Naive thymus-derived CD8-positive, alpha-beta T cell (primary cell): Measurements from ENCODE around the gene PDILT. TPM values are rescaled to one million over a fixed set of nuclear protein-coding genes. Genes with fewer than 3 reads are reported as not detected.

Experiments
- ATAC-seq, 2 donors: fragments of 150-1000 bp; cut with Tn5 transposase in 1 of 2; sonication (Bioruptor Pico), chemical (Tn5 transposase) in 1 of 2; 1 replicate in 1 of 2; 2 replicates in 1 of 2; pipeline ENCODE4 v1.10.0; 2021; ENCODE audit warnings: mild to moderate bottlenecking in 2 of 2, moderate library complexity in 2 of 2
- POLR2A ChIA-PET: fragments of 350-600 bp; sonication (Branson Sonifier 250); formaldehyde crosslinking; loops from one replicate; lab custom pipeline; 2021; ENCODE audit warnings: antibody characterized with exemption; lab: Charles Lee
- DNase-seq, 10 donors: peaks; one replicate each; pipeline versions ENCODE4 v3.0.0 to v3.0.0-alpha.2; 2020 to 2022
- H3K27ac Mint-ChIP-seq, 10 donors: one replicate each; pipeline ENCODE4 v1.8.0; 2020 to 2022; ENCODE audit warnings: mild to moderate bottlenecking in 10 of 10, mixed read lengths in 10 of 10, moderate library complexity in 4 of 10, inconsistent platforms in 1 of 10
- H3K27me3 Mint-ChIP-seq, 5 donors: one replicate each; pipeline ENCODE4 v1.8.0; 2021 to 2022; ENCODE audit warnings: mixed read lengths in 5 of 5
- H3K36me3 Mint-ChIP-seq, 3 donors: one replicate each; pipeline ENCODE4 v1.8.0; 2020 to 2022; ENCODE audit warnings: mixed read lengths in 3 of 3, mild to moderate bottlenecking in 2 of 3, inconsistent platforms in 1 of 3
- H3K4me1 Mint-ChIP-seq, 4 donors: one replicate each; pipeline ENCODE4 v1.8.0; 2021 to 2022; ENCODE audit warnings: mixed read lengths in 4 of 4
- H3K4me3 Mint-ChIP-seq, 10 donors: one replicate each; pipeline ENCODE4 v1.8.0; 2020 to 2022; ENCODE audit warnings: mild to moderate bottlenecking in 10 of 10, mixed read lengths in 10 of 10, moderate library complexity in 6 of 10, inconsistent platforms in 1 of 10
- H3K9me3 Mint-ChIP-seq, 9 donors: one replicate each; pipeline ENCODE4 v1.8.0; 2020 to 2022; ENCODE audit warnings: mixed read lengths in 9 of 9, mild to moderate bottlenecking in 3 of 9, inconsistent platforms in 1 of 9, moderate library complexity in 1 of 9
- polyA plus RNA-seq, 3 donors: library from polyadenylated mRNA; unstranded; fragments of 300-500 nt; fragmentation: Illumina TruSeq; gene quantifications; one replicate each; pipeline ENCODE4 v1.2.3, GENCODE V29; 2021
- total RNA-seq, 8 experiments: library from RNA in 2 of 8; stranded (reverse) in 2 of 8; gene quantifications; one replicate each; pipeline ENCODE4 v1.2.3 and lab custom pipeline; 2021 to 2026

The PDILT gene
- total and polyA plus RNA-seq, 5 experiments from 2014 or later = not detected

GRCh38 chr16:20347666-20348364 is 56.7 kb downstream of the PDILT start:
- H3K27me3 Mint-ChIP-seq = peaks cover 0 to 11% (median 4%) of the 10 kb centered on the region in 5 donors
- H3K4me1 Mint-ChIP-seq = no peaks in the 10 kb centered on the region
- H3K36me3 Mint-ChIP-seq = no peaks in the 10 kb centered on the region
- H3K27ac Mint-ChIP-seq = no peak overlapping the region
- no peak for DNase-seq
- ATAC-seq = no peak
- POLR2A ChIA-PET = no interaction called here
- H3K4me3 Mint-ChIP-seq = no peak overlapping the region
- H3K9me3 Mint-ChIP-seq = no peaks in the 10 kb centered on the region

DNA sequence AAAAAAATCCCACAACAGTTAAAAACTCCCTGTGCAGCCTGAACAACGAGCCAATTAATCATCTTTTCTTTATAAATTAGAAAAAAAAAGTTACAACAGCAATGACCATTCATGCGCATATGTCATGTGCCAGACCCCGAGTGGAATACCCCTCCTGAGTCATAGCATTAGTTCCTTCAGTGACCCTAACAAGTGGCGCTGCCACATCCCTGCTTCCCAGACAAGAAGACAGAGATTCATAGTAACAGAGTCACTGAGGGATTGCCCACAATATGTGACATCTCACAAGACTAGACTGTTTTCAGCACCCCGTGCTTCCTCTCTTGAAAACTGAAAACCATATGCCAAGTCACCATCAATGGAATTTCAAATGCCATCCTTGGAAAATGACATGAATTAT is 59.9 kb downstream of the PDILT start:
- Mint-ChIP-seq H3K9me3 (peaks cover 0 to 2% (median 0%) of the 10 kb centered on the region in 9 donors), H3K4me3 (no peak overlapping the region)

GRCh38 chr16:20339744-20340143 is 64.8 kb downstream of the PDILT start:
- Mint-ChIP-seq H3K27me3 (peaks cover 0 to 8% (median 0%) of the 10 kb centered on the region in 5 donors), H3K9me3 (peaks cover 0 to 2% (median 0%) of the 10 kb centered on the region in 9 donors), H3K36me3 (no peaks in the 10 kb centered on the region), H3K4me3 (no peak overlapping the region), H3K27ac (peak overlapping the region in 1 of 10 donors; percentile 4), H3K4me1 (no peaks in the 10 kb centered on the region)
- DNase-seq (no peak), ATAC-seq (no peak)
- POLR2A ChIA-PET = no interaction called here

More for the DNA sequence above, 59.9 kb downstream of the PDILT start:
- Mint-ChIP-seq H3K4me1 (no peaks in the 10 kb centered on the region), H3K27ac (no peak overlapping the region), H3K27me3 (peaks cover 0 to 11% (median 0%) of the 10 kb centered on the region in 5 donors), H3K36me3 (no peaks in the 10 kb centered on the region)
- DNase-seq = no peak
- POLR2A ChIA-PET = no interaction called here
- ATAC-seq = no peak

GRCh38 chr16:20336955-20337354 is 67.6 kb downstream of the PDILT start:
- Mint-ChIP-seq H3K4me3 (no peak overlapping the region), H3K36me3 (no peaks in the 10 kb centered on the region), H3K9me3 (peaks cover 0 to 2% (median 0%) of the 10 kb centered on the region in 9 donors), H3K27ac (no peak overlapping the region), H3K4me1 (no peaks in the 10 kb centered on the region), H3K27me3 (peaks cover 0 to 8% (median 0%) of the 10 kb centered on the region in 5 donors)
- POLR2A ChIA-PET = no interaction called here
- DNase-seq (no peak), ATAC-seq (no peak)

DNA sequence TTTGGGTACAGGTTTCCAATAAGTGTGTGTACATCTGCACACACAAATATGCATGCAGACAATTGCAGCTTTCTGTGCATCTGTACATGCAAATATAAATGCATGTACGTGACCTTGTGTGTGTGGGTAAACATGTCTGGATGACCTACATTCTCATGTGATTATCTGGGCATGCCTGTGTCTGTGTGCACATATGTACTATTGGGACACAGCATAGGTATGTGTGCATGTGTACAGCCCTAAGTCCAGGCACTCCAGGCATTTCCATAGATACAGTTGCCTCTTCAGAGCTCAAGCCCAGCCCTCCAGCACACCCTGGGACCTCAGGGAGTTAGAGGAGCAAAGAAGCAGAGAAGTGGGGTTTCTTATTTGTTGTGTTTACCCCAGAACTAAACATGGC is 70.1 kb downstream of the PDILT start:
- H3K27ac Mint-ChIP-seq = no peak overlapping the region
- H3K36me3 Mint-ChIP-seq = no peaks in the 10 kb centered on the region
- no peak for ATAC-seq
- H3K9me3 Mint-ChIP-seq = peaks cover 0 to 10% (median 0%) of the 10 kb centered on the region in 9 donors
- H3K4me1 Mint-ChIP-seq = no peaks in the 10 kb centered on the region
- peaks cover 0 to 8% (median 2%) of the 10 kb centered on the region in 5 donors for H3K27me3 Mint-ChIP-seq
- H3K4me3 Mint-ChIP-seq = no peak overlapping the region
- DNase-seq = no peak
- POLR2A ChIA-PET = no interaction called here

DNA sequence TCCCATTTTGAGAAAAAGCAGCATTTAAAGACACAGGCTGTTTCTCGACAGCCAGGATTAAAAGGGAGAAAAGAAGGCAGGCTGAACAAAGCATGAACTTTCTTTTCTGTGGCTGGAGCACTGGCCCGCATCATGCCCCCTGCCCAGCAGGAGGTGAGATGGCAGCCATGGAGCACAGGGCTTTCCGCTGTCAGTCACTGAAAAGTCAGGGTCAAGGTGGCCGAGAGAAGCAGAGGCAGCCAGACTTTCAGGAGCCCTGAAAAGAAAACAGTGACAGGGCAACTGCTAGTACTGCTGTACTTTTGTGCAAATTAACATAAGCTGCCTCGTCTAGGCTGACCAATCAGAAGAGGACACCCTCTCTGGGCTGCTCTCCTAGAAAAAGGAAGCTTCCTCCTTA is 71.4 kb downstream of the PDILT start:
- ATAC-seq (no peak), DNase-seq (no peak)
- Mint-ChIP-seq H3K4me3 (no peak overlapping the region), H3K9me3 (peaks cover 0 to 17% (median 0%) of the 10 kb centered on the region in 9 donors), H3K36me3 (no peaks in the 10 kb centered on the region), H3K27me3 (peaks cover 0 to 6% (median 2%) of the 10 kb centered on the region in 5 donors), H3K27ac (no peak overlapping the region), H3K4me1 (no peaks in the 10 kb centered on the region)
- POLR2A ChIA-PET = no interaction called here

- Mint-ChIP-seq H3K36me3 (no peaks in the 10 kb centered on the region), H3K4me3 (no peak overlapping the region), H3K27me3 (peaks cover 0 to 4% (median 2%) of the 10 kb centered on the region in 5 donors), H3K27ac (no peak overlapping the region), H3K9me3 (peaks cover 0 to 17% (median 0%) of the 10 kb centered on the region in 9 donors), H3K4me1 (no peaks in the 10 kb centered on the region)
- DNase-seq (no peak), ATAC-seq (no peak)
- POLR2A ChIA-PET = no interaction called here
These were observed 72.1 kb downstream of the PDILT start for GRCh38 chr16:20332411-20332810.

DNA sequence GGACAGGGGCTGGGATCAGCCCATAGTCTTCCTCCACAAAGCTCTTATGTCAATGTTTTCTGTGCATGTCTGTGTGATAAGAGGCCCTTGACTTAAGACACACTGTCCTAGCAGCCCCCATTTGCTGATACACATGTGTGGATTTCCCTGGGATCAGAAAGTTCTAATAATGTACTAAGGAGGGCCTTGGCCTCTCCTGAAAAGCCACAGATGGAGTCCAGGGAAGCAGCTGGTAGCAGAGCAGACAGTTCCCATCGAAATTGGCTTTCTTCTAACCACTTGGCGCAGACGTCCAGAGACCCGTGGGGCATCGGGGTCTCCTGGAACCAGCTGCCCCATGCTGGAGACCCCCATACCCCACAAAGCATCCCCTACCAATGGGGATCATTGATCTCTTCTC is 72.9 kb downstream of the PDILT start:
- Mint-ChIP-seq H3K27me3 (peaks cover 0 to 4% (median 2%) of the 10 kb centered on the region in 5 donors), H3K9me3 (peaks cover 0 to 17% (median 0%) of the 10 kb centered on the region in 9 donors), H3K27ac (no peak overlapping the region), H3K4me1 (no peaks in the 10 kb centered on the region), H3K4me3 (no peak overlapping the region), H3K36me3 (no peaks in the 10 kb centered on the region)
- POLR2A ChIA-PET = no interaction called here
- DNase-seq (no peak), ATAC-seq (no peak)

DNA sequence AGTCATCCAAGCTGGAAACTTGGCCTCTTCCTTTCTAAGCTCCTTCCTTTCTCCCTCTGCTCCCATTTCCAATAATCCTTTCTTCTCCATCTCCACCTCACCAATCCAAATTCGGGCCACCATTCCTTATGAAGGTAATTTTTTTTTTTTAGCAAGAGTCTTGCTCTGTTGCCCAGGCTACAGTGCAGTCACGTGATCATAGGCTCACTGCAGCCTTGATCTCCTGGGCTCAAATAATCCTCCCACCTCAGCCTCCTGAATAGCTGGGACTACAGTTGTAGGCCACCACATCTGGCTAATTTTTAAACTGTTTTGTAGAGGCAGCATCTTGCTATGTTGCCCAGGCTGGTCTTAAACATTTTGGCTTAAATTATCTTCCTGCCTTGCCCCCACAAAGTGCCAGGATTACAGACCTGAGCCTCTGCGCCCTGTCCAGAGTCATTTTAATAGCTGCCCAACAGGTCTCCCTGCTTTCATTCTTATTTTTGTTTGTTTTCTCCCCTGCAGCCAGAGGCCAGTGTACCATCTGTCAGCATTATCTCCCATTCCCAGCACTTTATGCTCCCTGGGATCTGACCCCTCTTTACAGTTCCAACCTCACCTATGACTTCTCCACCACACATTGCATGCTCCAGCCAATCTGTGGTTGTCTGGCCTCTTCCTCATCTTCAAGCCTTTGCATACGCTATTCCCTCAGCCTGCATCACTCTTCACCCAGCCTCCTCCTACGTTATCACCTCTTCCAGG is 75.0 kb downstream of the PDILT start:
- no peaks in the 10 kb centered on the region for H3K4me1 Mint-ChIP-seq
- no peak for ATAC-seq
- no peaks in the 10 kb centered on the region for H3K36me3 Mint-ChIP-seq
- no peak overlapping the region for H3K27ac Mint-ChIP-seq
- no peak overlapping the region for H3K4me3 Mint-ChIP-seq
- POLR2A ChIA-PET = no interaction called here
- DNase-seq = no peak
- H3K9me3 Mint-ChIP-seq = peaks cover 0 to 17% (median 0%) of the 10 kb centered on the region in 9 donors
- peaks cover 0 to 6% (median 2%) of the 10 kb centered on the region in 5 donors for H3K27me3 Mint-ChIP-seq

DNA sequence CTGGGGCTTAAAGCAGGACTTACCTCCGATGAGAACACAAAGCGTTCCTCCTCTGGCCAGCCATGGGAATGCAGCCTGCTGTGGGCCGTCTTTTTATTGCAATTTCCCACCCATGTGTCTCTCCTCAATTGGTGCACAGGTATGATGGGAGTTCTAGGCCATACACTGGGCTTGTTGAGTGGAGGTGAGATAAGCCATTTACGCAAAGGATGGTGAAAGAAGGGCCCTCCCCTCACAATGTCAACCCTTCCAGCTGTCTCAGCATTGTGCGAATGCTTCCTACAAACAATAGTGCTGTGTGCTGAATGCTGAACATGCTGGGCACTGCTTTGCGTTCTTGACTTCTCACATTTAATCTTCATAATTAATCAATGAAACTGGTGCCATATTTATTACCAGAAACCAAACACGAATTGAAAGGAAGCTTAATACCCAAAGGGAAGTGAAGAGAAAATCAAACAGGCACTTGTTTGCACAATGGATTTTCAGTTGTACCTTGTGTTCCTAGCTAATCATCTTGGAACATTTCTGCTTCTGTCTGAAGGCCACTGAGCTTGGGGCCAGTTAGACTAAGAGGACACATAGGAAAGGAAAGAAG is 77.0 kb downstream of the PDILT start, which contains the start of gene GP2:
GP2 (minus strand) TSS at position 70 of the 598 bp plus-strand sequence. CDS start 1,082 bp downstream, outside the sequence.
- H3K27ac Mint-ChIP-seq = no peak within 1 kb of the TSS
- peaks cover 0 to 10% (median 3%) of the 10 kb centered on the region in 5 donors for H3K27me3 Mint-ChIP-seq
- H3K36me3 Mint-ChIP-seq = no peaks in the 10 kb centered on the region
- DNase-seq = no peak
- no peak within 1 kb of the TSS for H3K4me3 Mint-ChIP-seq
- ATAC-seq = no peak
- H3K4me1 Mint-ChIP-seq = no peaks in the 10 kb centered on the region
- POLR2A ChIA-PET = no interaction called here
- H3K9me3 Mint-ChIP-seq = peaks cover 0 to 17% (median 0%) of the 10 kb centered on the region in 9 donors

GRCh38 chr16:20326321-20326720 is 78.2 kb downstream of the PDILT start:
- no peak for ATAC-seq
- Mint-ChIP-seq H3K27ac (no peak overlapping the region), H3K9me3 (peaks cover 0 to 17% (median 0%) of the 10 kb centered on the region in 9 donors), H3K27me3 (peaks cover 0 to 10% (median 0%) of the 10 kb centered on the region in 5 donors), H3K4me3 (no peak overlapping the region), H3K36me3 (no peaks in the 10 kb centered on the region), H3K4me1 (no peaks in the 10 kb centered on the region)
- DNase-seq = no peak
- POLR2A ChIA-PET = no interaction called here

DNA sequence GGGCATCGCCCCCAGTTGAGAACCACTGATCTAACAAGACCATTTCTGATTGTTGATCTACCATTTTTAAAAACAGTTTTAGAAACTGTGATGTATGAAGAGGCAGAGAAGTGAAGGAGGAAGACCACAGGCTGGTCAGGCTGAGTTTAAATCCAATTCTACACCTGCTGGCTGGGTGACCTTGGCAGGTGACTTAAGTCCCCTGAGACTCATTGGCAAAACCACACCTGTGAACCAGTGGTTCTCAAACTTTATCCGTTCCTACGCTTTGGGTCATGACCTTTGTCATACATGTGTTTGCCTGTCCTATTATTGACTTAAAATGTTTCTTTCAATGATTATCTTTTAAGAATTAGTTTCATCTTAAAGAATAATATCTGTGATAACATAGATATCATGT is 79.5 kb downstream of the PDILT start:
- H3K4me1 Mint-ChIP-seq = no peaks in the 10 kb centered on the region
- ATAC-seq (no peak), DNase-seq (no peak)
- no peak overlapping the region for H3K27ac Mint-ChIP-seq
- peaks cover 0 to 14% (median 0%) of the 10 kb centered on the region in 9 donors for H3K9me3 Mint-ChIP-seq
- peaks cover 0 to 10% (median 0%) of the 10 kb centered on the region in 5 donors for H3K27me3 Mint-ChIP-seq
- no peak overlapping the region for H3K4me3 Mint-ChIP-seq
- no peaks in the 10 kb centered on the region for H3K36me3 Mint-ChIP-seq
- POLR2A ChIA-PET = no interaction called here
